Glutamatergic neuron (in vitro differentiated cells): ENCODE measurements around the gene MED17. TPM values are rescaled to one million over a fixed set of nuclear protein-coding genes. Genes with fewer than 3 reads are reported as not detected.
"Not testable (repeated sequence)": the region's sequence is repeated elsewhere in the genome, so short reads cannot be mapped to it uniquely, and the experiment has no call there.

ENCODE experiments used
- DNase-seq: peaks from one replicate; pipeline ENCODE4 v3.0.0; 2022
- H3K27ac Mint-ChIP-seq: one replicate; pipeline ENCODE4 v1.8.0; 2020; ENCODE audit warnings: mild to moderate bottlenecking, mixed read lengths, inconsistent platforms; ENCODE audit not compliant: unreplicated experiment
- H3K27me3 Mint-ChIP-seq: one replicate; pipeline ENCODE4 v1.8.0; 2020; ENCODE audit warnings: mild to moderate bottlenecking, moderate library complexity, mixed read lengths, inconsistent platforms; ENCODE audit not compliant: unreplicated experiment
- H3K36me3 Mint-ChIP-seq: one replicate; pipeline ENCODE4 v1.8.0; 2020; ENCODE audit warnings: mild to moderate bottlenecking, mixed read lengths, inconsistent platforms; ENCODE audit not compliant: unreplicated experiment
- H3K4me1 Mint-ChIP-seq: one replicate; pipeline ENCODE4 v1.8.0; 2020; ENCODE audit warnings: mild to moderate bottlenecking, low read depth, mixed read lengths, inconsistent platforms; ENCODE audit not compliant: unreplicated experiment
- H3K4me3 Mint-ChIP-seq: one replicate; pipeline ENCODE4 v1.8.0; 2020; ENCODE audit warnings: mild to moderate bottlenecking, mixed read lengths, inconsistent platforms; ENCODE audit not compliant: unreplicated experiment
- H3K9me3 Mint-ChIP-seq: one replicate; pipeline ENCODE4 v1.8.0; 2020; ENCODE audit warnings: mild to moderate bottlenecking, moderate library complexity, mixed read lengths, inconsistent platforms; ENCODE audit not compliant: unreplicated experiment
- CTCF ChIP-seq: fragments of 200-600 bp; sonication (generic); IDR thresholded peaks from one replicate; pipeline ENCODE4 v1.5.0; 2021; ENCODE audit not compliant: partially characterized antibody, unreplicated experiment
- total RNA-seq: library from RNA; stranded (reverse); fragmentation: NEBNext Ultra II Directional; extraction: Animal tissue kit (Norgen Biotek cat#: 25700); gene quantifications from one replicate; pipeline ENCODE4 v1.2.1, GENCODE V29; 2021; ENCODE audit not compliant: unreplicated experiment

The MED17 gene
- total RNA-seq, 1 donor from 2014 or later: 73.0 TPM

GRCh38 chr11:93773601-93774200 is 10.4 kb upstream of the MED17 start:
- no peak for DNase-seq
- H3K4me1 Mint-ChIP-seq: no peaks in the 10 kb centered on the region
- no peaks in the 10 kb centered on the region for H3K27me3 Mint-ChIP-seq
- peaks cover 8% of the 10 kb centered on the region for H3K9me3 Mint-ChIP-seq
- no peak overlapping the region for H3K27ac Mint-ChIP-seq
- H3K4me3 Mint-ChIP-seq: no peak overlapping the region
- TF ChIP-seq CTCF: no peak
- H3K36me3 Mint-ChIP-seq: peaks cover 9% of the 10 kb centered on the region

- not testable (repeated sequence) for H3K27ac Mint-ChIP-seq, H3K4me1 Mint-ChIP-seq, H3K9me3 Mint-ChIP-seq, DNase-seq, H3K4me3 Mint-ChIP-seq, H3K36me3 Mint-ChIP-seq, H3K27me3 Mint-ChIP-seq
Observed at GRCh38 chr11:93774560-93774959, 9.5 kb upstream of the MED17 start.

DNA sequence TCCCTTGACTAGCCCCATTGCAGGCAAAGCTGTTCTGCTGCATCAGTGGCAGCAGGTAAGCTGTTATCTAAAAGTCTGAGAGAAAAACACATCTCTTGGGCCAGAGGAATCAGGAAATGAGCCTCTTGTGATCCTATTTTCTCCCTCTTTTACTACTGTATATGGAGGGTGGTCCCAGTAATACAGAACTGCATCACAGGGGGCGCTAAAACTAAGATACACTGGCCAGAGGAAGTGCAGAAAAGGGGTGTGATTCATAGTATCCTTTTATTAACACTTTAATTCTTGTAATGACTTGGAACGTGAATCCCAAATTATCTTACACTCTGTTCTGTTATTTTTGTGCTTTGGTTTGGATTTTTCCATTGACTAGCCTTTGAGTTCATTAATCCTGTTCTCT is 8.8 kb upstream of the MED17 start:
- H3K9me3 Mint-ChIP-seq: peaks cover 8% of the 10 kb centered on the region
- peaks cover 9% of the 10 kb centered on the region for H3K36me3 Mint-ChIP-seq
- peak; percentile 38 for DNase-seq
- H3K27ac Mint-ChIP-seq: no peak overlapping the region
- H3K4me3 Mint-ChIP-seq: no peak overlapping the region
- peak; percentile 53 for TF ChIP-seq CTCF
- no peaks in the 10 kb centered on the region for H3K27me3 Mint-ChIP-seq
- no peaks in the 10 kb centered on the region for H3K4me1 Mint-ChIP-seq

DNA sequence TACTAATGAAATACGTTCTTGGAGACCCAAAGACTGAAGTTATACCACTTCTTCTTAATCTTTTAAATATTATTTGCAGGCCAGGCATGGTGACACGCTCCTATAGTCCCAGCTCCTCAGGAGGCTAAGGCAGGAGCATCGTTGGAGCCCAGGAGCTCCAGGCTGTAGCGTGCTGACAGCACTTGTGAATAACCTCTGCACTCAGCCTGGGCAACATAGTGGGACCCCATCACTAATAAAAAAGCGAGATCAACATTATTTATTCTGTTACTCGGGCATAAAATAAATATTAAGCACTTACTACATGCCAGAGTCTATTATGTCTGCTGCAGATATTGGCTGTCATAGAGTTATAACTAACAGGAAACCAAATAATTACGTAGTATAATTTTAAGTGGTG is 720 bp upstream of the MED17 start:
- no peak for DNase-seq
- Mint-ChIP-seq H3K36me3 (no peaks in the 10 kb centered on the region), H3K4me3 (peak overlapping the region; percentile 99), H3K9me3 (peaks cover 9% of the 10 kb centered on the region), H3K27me3 (peaks cover 4% of the 10 kb centered on the region), H3K4me1 (peaks cover 4% of the 10 kb centered on the region), H3K27ac (no peak overlapping the region)
- TF ChIP-seq CTCF: no peak

DNA sequence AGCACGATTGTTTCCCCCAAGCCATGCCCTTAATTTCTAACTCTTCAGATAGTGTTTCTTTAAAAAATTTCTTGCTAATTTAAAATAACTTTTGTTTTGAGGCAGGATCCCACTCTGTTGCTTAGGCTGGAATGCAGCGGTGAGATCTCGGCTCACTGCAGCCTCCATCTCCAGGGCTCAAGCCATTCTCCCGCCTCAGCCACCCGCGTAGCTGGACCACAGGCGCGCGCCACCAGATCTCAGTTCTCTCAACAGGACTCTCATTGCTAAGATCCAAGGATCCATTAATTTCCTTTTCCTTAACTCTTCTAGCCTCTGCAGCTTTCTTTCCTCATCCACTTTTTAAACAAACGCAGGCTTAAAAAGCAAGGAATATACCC is 327 bp upstream of the MED17 start:
- peak; percentile 41 for TF ChIP-seq CTCF
- H3K9me3 Mint-ChIP-seq: peaks cover 9% of the 10 kb centered on the region
- no peaks in the 10 kb centered on the region for H3K36me3 Mint-ChIP-seq
- H3K4me3 Mint-ChIP-seq: peak overlapping the region; percentile 99
- H3K27me3 Mint-ChIP-seq: peaks cover 4% of the 10 kb centered on the region
- no peak for DNase-seq
- H3K27ac Mint-ChIP-seq: peak overlapping the region; percentile 97
- peaks cover 6% of the 10 kb centered on the region for H3K4me1 Mint-ChIP-seq

GRCh38 chr11:93784935-93785360 is 866 bp downstream of the MED17 start:
- TF ChIP-seq CTCF: no peak
- peaks cover 7% of the 10 kb centered on the region for H3K4me1 Mint-ChIP-seq
- H3K27me3 Mint-ChIP-seq: peaks cover 4% of the 10 kb centered on the region
- no peaks in the 10 kb centered on the region for H3K36me3 Mint-ChIP-seq
- peaks cover 9% of the 10 kb centered on the region for H3K9me3 Mint-ChIP-seq
- no peak for DNase-seq
- H3K4me3 Mint-ChIP-seq: peak overlapping the region; percentile 99
- peak overlapping the region; percentile 97 for H3K27ac Mint-ChIP-seq
